Right kidney (tissue), 1 donor: ENCODE measurements around the gene SUSD2.
"Not testable (repeated sequence)": the region's sequence is repeated elsewhere in the genome, so short reads cannot be mapped to it uniquely, and the experiment has no call there.

ENCODE experiments used
- DNase-seq: peaks from one replicate; pipeline ENCODE4 v3.0.0-alpha.2; 2016

The SUSD2 gene

GRCh38 chr22:24177045-24177444 is 4.2 kb upstream of the SUSD2 start:
- DNase-seq, result no peak

DNA sequence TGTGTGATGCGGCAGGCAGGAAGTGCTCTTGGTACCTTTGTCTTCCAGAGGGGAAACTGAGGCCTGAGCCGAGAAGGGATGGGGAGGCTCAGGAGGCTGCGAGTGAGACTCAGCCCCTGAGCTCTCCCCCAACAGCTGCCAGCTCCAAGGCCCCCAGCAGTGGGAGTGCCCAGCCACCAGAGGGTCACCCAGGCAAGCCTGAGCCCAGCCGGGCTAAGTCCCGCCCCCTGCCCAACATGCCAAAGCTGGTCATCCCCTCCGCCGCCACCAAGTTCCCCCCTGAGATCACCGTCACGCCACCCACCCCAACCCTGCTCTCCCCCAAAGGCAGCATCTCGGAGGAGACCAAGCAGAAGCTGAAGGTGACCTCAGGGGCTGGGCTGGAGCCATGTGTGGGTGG is 3.8 kb upstream of the SUSD2 start:
- DNase-seq, result no peak

- no peak for DNase-seq
Observed at GRCh38 chr22:24178021-24178431, 3.3 kb upstream of the SUSD2 start.

DNA sequence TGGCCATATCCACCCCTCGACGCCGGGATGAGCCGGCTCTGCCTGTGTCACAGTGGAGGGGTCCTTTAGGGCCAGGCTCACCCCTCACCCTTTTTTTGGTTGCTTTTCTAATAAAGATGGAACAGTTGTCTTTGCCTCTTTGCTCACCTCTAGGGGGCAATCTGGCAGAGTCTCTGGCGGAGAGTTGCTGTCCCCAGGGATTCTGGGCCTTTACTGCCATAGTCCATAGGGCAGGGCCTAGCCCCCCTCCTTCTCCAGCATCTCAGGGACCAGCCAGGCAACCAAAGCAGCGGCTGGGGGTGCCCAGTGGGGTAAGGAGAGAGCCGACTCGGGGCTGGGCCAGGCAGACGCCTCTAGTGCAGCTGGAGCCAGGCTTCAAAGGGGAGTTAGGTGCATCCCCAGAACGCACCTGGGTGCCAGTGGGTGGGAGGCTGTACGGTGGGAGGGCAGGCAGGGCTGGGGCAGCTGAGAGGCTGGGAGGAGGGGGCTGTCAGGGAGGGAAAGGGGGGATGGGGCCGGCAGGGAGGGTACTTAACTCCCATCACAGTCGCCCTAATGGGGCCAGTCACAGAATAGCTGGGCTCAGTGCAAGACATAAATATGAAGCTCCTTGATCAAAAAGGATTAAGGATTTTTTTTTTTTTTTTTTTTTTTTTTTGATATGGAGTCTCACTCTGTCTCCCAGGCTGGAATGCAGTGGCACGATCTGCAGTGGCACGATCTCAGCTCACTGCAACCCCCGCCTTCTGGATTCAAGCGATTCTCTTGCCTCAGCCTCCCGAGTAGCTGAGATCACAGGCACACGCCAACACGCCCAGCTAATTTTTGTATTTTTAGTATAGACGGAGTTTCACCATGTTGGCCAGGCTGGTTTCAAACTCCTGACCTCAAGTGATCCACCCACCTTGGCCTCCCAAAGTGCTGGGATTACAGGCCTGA is 2.5 kb upstream of the SUSD2 start:
- no peak for DNase-seq

DNA sequence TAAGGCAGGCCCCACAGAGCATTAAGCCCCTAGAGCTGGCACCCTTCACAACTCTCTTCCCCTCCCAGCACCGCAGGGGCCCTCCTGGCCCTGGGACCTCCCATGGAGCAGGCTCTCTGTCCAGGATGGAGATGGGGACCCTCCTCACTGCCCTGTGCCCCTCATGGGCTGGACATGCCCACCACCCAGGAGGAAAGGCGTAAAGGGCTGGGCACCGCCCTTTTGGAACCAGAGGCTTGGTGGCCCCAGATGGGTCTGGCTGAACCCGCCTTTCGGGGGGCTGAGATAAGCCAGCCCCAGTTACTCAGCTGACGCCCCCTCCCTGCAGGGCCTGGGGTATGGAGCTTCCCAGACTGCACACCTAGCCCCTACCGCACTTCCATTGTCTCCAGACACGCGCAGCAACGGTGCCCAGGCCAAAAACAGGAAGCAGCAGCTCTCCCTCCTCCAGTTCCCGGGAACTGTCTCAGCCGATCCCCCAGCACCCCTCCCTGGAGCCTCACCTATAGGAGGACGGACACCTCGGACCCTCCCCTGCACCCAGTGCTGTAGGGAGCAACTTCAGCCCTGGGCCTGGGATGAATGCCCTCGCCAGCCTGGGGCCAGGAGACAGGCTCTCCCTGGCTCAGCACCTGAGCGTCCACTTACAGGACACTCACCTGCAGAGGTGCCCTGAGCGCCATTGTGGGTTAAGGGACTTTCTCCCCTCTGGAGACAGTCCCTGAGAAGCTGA is 1.6 kb upstream of the SUSD2 start:
- DNase-seq, result no peak

DNA sequence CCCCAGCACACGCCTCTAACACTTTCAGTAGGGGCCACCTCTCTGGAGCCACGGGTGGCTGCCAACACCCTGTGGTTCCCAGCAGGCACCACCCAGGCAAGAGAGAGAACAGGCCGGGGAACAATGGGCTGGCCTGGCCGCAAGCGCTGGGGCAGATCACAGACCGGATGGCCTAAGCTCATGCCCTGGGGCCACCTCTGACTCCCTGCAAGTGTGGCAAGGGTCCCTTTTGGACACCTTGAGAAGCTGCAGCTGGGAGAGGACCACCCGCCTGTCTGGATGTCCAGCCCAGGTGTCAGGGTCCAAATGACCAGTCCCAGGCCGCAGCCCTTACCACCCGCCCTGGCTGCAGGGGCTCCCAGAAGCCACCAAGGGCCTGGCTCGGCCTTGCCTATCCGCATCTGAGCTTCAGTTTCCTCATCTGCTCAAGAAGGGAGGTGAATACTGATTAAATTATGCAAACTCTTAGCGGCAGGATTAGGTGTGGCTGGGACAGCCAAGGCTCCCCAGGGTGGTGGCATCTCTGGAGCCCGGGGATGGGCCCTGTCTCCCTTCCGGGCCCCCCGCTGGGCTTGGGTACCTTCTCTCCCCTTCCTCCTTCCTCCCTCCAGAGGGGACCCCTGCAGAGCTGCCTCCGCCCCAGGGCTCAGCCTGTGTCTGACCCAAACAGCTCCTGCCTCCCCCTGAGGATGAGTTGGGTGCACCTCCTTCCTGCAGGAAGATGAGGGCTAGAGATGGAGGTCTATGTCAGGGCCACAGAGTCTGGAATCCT is 785 bp upstream of the SUSD2 start:
- no peak for DNase-seq

GRCh38 chr22:24181996-24182899 is 961 bp downstream of the SUSD2 start:
- no peak for DNase-seq

- DNase-seq, result not testable (repeated sequence)
Observed at GRCh38 chr22:24182900-24183246, 1.6 kb downstream of the SUSD2 start.

DNA sequence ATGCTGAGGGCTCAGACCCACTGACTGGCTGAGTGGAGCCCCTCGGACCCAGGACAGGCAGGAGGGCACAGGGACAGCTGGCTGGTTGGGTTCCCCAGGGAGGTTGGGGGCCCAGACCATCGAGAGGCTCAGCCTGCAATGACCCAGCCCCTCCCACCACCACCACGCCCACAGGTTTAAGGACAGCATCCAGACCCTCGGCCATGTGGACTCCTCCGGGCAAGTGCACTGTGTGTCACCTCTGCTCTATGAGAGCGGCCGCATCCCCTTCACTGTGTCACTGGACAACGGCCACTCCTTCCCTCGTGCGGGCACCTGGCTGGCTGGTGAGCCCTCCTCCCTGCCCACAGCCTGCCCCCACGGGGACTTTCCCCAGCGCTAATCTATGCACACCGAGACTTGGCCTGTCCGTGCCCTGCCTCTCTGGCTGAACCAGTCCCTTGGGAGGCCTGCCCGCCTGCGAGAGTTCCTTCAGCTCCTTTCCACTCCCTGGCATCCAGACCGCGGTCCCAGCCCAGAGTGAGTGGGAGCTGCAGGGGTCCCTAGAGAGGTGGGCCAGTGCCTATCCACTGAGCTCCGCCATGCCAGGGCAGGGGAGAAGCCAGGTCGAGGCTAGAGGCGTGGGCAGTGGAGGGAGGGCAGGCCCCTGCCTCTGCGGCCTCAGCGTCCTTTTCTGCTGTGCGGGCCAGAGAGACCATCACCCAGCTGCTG is 2.2 kb downstream of the SUSD2 start:
- no peak for DNase-seq

DNA sequence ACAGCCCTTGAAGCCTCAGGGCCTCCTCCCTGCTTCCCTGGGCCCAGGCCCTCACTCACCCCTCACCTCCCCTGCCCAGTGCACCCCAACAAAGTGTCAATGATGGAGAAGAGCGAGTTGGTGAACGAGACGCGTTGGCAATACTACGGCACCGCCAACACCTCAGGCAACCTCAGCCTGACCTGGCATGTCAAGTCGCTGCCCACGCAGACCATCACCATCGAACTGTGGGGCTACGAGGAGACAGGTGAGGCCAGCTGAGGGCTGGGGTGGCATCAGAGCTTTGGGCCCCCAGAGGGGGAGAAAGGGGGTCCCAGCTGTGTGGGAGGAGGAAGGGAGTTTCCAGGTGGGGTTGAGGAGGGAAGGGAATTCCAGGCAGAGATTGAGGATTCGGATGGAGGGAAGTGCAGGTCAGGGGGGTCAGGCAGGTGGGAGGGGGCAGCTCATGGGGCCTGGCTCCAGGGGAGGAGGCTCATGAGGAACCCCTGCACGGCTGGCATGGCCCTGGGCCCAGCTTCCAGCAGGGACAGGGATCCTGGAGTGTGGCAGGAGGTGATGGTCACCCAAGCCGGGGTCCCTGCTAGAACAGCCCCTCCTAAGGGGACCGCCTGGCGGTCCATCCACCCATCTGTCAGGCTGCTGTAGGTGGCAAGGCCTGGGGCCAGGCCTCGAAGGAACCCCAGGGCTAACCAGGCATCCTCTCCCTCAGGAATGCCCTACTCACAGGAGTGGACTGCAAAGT is 2.9 kb downstream of the SUSD2 start:
- no peak for DNase-seq

DNA sequence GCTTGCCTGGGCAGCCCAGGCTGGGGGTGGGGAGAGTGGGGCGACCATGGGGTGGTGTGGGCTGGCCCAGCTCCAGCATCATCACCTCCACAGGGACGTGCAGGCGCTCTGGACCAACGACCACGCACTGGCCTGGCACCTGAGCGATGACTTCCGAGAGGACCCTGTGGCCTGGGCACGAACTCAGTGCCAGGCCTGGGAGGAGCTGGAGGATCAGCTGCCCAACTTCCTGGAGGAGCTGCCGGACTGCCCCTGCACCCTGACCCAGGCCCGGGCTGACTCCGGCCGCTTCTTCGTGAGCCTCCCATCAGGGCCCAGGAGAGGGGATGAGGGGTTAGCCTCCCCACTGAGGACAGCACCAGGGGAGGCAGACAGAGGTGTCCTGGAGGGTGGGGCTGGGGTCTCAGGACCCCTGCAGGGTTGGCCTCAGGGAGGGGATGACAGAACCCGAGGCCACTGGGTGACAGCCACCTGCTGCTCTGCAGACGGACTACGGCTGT is 3.8 kb downstream of the SUSD2 start:
- DNase-seq, result no peak

DNA sequence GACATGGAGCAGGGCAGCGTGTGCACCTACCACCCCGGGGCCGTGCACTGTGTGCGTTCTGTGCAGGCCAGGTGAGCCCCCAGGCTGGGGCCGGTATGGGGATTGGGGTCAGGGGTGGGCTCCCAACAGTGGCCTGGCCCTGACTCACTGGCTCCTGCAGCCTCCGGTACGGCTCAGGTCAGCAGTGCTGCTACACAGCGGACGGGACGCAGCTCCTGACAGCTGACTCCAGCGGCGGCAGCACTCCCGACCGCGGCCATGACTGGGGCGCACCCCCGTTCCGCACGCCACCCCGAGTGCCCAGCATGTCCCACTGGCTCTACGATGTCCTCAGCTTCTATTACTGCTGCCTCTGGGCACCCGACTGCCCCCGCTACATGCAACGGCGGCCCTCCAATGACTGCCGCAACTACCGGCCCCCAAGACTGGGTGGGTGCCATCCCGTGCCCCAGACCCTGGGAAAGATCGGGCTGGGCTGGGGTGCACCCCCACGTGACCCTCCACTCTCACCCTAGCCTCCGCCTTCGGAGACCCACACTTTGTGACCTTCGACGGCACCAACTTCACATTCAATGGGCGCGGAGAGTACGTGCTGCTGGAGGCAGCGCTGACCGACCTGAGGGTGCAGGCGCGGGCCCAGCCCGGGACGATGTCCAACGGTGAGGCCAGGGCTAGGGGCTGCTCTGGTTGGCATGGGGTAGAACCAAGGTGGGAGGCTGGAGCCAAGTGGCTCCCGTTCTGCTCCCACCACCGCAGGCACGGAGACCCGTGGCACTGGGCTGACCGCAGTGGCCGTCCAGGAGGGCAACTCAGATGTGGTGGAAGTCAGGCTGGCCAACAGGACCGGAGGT is 4.4 kb downstream of the SUSD2 start:
- DNase-seq, result no peak

GRCh38 chr22:24186352-24186740 is 5.1 kb downstream of the SUSD2 start:
- DNase-seq, result no peak

DNA sequence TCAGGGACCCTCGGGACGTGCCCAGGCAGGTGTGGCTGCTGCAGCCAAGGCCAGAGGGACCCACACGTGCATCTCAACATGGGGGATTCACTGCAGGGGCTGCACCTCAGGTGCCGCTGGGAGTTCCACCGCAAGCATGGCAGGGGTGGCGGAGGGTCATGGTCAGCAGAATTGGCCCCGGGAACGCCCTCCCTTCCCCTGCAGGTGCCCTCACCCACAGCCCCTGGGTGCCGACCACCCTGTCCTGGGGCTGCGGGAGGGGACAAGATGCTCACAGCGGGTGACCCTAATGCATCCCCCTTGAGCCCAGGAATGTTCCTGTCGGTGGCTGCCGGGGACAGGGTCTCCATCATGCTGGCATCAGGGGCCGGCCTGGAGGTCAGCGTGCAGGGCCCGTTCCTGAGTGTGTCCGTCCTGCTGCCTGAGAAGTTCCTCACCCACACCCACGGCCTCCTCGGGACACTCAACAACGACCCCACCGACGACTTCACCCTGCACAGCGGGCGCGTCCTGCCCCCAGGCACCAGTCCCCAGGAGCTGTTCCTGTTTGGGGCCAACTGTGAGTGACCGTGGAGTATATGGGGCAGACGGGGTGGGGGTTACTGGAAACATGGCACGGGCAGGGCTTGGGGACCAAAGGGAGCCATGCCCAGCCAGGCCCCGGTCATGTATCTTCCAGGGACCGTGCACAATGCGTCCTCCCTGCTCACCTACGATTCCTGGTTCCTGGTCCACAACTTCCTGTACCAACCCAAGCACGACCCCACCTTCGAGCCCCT is 5.8 kb downstream of the SUSD2 start:
- DNase-seq, result no peak

DNA sequence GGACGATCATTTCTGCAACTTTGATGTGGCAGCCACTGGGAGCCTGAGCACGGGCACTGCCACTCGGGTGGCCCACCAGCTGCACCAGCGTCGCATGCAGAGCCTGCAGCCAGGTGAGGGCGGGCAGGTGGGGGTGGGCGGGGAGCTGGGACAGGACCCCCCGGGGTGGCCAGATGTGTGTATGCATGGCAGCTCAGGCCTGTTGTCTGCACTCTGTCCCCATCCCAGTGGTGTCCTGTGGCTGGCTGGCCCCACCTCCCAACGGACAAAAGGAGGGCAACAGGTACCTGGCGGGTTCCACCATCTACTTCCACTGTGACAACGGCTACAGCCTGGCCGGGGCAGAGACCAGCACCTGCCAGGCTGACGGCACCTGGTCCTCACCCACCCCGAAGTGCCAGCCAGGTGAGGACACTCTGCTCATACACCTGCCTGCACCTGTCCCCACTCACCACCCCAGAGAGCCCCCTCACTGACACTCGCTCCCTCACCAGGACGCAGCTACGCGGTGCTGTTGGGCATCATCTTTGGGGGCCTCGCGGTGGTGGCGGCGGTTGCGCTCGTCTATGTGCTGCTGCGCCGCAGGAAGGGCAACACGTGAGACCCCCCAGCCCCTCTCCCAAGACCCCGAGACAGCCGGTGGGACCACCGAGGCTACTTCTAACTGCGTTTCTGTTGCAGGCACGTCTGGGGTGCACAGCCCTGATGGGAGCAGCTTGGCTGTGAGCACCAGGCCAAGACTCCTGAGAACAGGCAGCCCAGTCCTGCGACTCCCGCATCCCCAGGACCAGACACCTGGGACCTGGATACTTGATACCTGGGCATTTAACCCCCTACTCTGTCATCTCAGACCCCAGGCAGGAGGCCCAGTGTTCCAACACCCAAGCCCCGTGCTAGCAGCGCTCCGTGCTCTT is 6.7 kb downstream of the SUSD2 start:
- DNase-seq, result no peak

DNA sequence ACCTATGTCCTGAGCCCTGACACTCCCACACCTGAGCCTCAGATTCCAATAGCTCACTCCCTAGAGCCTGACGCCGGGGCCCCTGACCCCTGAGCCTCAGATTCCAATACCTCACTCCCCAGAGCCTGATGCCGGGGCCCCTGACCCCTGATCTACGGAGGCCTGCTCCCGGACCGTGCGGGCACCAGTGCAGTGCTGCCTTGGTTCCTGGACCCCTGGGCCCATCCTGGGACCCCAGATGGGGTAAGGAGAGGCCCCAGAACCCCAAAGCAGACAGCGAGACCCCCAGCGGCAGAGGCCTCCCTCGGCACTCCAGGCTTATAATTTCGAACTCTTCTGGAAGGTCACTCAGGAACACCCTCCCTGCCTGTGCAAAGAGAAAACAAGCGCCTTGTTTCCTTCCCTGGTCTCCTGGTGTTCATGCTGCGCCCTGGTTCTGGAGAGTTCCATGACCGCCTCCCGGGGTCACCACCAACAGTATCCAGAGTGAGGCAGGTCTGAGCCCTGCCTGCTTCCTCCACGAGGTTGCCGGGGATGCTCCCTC is 7.5 kb downstream of the SUSD2 start:
- no peak for DNase-seq
